Activated CD8-positive, alpha-beta memory T cell treated with anti-CD3 and anti-CD28 coated beads for 24 hours (primary cell): ENCODE results near the gene PNMA6E.

ENCODE experiments used
- DNase-seq: peaks from one replicate; pipeline ENCODE4 v3.0.0-alpha.2; 2020

Gene PNMA6E

DNA sequence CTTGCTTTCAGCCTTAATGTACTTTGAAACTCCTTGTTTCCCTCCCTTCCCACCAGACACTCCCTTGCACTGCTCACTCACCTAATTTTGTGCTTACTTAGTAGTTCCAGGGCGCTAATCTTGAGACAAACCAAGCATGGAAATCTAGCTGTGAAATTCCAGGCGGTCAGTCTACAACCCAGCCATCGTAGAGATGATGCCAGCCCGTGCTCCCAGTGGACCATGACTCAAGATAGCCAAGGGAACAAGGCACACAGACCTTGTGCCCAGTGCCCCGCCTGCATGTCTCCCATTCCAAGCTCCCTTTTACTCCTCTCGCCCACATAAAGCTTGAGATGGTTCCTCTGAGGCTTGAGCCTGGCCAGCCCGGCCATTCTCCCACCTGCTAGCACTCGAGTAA is 33.7 kb upstream of the PNMA6E start:
- DNase-seq: no peak

DNA sequence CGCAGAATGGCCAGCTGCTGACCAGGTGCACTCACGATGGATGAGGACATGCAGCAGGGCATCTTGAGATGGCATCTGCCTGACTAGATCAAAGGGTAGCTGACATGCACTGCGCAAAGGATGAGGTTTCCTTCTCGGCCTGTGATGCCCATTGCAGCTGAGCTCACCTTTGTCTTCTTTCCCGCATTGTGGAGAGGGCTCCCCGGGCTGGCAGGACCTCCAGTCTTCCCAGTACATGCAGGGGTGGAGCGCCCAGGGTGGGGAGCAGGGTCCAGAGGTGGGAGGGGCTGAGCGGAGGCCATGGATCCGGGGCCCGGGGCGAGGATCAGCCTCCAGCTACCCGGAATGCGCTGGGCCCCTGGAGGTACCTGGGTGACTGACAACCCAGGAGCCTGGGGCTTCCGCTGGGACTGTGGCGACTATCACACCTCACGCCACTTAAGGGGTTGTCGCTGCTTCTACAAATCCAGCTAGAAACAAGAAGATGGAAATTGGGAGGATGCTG is 32.7 kb upstream of the PNMA6E start:
- no peak for DNase-seq

DNA sequence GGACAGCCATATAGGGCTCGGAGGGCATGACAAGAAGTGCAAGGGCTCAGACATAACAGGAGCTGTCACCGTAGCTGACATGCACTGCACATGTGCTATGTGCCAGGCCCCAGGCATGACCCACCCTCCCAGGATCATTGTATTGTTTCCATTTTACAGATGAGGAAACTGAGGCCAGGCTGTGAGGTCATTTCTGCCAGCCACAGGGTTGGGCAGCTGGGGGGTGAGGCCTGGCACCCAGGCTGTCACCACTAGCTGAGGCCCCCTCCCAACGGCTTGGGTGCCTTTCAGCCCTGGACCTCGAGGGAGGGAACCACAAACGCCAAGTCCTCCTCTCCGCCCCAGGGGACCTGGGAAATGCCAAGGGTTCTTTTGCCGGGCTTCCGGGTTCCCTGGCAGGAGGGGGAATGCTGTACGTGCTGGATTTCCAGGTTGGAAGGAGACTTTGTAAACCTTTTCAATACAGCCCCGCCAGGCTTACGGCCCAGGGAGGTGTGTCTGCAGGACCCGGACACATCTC is 32.1 kb upstream of the PNMA6E start:
- DNase-seq: no peak

DNA sequence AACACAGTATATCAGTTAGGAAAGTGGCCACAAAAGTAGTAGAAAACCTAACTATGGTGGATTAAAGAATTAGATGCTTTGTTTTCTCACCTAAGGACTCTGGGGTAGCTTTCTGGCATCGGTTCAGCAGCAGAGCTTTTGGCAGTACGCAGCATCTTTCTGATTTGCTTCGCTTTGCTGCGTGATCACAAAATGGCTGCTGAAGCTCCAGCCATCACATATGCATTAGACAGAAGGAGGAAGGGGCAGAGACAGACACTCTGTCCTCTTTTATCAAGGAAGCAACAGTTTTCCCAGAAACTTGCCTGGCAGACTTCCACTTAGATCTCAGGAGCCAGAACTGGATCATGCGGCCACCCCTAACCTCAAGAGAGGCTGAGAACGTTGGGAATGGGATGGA is 29.6 kb upstream of the PNMA6E start:
- DNase-seq: no peak

DNA sequence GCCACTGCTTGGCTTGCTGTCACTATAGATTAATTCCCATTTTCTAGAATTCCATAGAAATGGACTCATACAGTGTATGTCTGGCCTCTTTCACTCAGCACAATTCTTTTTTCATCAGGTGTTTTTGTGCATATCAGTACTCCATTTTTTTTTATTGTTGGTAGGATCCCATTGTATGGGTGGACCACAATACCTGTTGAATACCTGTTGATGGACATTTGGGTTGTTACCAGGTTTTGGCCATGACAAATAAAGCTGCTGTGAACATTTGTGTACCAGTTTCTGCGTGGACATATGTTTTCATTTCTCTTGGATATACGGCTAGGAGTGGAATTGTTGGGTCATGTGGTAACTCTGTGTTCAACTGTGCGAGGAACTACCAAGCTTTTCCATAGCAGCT is 25.1 kb upstream of the PNMA6E start:
- no peak for DNase-seq

DNA sequence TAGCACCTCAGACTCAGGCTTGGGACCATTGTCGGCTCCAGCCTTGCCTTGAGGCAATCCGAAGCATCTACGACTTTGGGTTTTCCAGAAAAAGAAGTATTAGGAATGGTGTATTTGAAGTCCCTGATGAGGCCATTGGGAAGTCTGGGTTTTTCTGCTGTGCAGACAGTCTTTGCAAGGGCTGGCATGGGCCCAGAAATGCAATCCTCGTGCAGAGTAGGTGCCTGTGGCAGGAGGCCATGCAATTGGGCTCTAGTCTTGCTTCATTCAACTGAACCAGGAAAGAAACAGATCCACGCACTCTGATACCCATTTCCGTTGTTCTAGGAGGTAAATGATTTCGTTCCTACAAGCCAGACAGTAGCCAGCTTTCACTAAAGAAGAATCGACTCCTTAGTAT is 22.5 kb upstream of the PNMA6E start:
- DNase-seq: no peak

DNA sequence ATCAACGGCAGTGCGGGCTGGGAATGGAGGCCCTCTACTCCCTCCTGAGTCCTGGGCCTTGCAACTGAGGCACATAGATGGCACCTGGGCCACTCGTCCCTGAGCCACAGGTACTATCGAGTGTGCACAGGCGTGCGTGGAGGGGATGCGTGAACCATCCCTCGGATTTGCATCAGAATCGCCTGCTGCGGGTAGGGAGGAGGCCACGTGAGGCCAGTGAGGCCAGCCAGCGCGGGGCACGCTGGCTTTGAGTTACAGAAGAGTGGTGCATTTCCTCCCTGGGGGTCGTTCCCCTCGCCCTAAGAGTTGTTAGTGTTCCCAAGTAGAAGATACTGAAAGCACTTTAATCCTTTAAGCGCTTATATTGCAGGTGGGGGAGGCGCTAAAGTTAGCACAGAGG is 20.7 kb upstream of the PNMA6E start:
- DNase-seq: no peak

DNA sequence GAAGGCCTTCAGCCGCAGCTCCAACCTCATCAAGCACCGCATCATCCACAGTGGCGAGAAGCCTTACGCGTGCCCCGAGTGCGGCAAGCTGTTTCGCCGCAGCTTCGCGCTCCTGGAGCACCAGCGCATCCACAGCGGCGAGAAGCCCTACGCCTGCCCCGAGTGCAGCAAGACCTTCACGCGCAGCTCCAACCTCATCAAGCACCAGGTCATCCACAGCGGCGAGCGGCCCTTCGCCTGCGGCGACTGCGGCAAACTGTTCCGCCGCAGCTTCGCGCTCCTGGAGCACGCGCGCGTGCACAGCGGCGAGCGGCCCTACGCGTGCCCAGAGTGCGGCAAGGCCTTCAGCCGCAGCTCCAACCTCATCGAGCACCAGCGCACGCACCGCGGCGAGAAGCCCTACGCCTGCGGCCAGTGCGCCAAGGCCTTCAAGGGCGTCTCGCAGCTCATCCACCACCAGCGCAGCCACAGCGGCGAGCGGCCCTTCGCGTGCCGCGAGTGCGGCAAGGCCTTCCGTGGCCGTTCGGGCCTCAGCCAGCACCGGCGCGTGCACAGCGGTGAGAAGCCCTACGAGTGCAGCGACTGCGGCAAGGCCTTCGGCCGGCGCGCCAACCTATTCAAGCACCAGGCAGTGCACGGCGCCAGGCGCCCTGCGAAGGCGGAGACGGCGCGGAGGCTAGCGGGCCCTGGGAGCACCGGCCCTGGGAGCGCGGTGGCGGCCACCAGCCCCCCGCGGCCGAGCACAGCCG is 19.9 kb upstream of the PNMA6E start:
- no peak for DNase-seq

DNA sequence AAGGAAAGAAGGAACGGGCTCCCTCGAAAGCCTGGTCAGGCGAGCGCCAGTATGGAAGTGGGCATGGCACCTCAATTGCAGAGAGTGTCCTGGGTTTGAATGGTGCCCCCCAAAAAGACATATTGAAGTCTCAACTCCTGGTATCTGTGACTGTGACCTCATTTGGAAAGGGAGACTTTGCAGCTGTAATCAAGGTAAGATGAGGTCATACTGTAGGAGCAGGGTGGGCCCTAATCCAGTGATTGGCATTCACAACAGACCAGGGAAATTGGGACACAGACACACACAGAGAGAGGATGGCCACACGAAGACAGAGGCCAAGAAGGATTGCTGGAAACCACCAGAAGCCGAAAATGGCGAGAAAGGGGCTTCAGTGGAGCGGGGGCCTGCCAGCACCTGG is 16.5 kb upstream of the PNMA6E start:
- DNase-seq: no peak

DNA sequence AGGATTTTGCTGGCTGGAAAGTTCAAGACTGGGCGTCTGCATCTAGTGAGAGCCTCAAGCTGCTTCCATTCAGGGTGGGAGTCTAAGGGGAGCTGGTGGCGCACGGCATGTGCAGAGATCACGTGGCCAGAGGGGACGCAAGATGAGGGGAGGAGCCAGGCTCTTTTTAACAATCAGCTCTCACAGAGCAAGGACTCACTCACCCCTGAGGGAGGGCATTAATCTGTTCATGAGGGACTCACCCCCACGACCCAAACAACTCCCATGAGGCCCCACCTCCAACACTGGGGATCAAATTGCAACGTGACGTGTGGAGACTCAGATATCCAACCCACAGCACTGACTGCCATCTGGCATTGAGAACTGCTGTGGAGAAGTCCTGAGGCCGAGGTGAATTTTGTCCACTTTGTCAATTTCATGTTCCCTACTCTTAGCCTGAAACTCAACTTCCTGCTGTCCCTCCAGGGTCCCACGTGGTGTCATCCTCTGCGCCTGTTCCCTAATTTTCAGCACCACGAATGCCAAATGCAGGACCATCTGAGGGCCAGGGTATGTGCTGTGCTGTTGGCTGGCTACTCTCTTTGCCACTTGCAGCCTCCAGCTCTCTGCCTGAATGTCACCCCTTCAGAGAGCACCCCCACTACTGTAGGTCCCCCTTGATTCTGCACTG is 15.8 kb upstream of the PNMA6E start:
- no peak for DNase-seq

DNA sequence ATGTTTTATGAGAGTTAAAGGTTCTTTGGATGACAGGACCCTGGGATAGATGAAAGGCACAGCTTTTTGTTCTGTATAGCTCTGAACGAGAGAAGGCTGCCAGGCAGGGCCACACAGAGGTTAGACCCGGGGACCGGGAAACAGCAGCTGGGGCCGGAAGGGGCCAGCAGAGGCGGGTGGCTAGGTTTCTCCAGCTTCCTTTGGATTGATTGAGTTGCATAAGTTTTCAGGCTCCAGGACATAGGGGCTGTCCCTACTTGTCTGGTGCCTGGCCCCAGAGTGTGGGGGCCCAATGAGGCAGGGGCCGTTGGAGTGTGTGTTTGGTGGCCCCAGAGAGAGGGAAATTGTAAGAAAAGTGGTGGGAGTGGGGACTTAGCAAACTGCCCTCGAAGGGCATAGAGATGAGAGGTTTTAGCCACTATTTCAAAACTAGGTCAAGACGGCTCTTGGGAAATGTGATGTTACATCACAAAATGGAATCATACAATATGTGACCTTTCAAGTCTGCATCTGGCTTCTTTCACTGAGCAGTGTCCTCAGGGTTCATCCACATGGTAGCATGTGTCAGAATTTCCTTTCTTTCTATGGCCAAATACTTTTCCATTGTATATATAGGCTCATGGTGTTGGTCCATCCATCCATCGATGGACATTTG is 13.8 kb upstream of the PNMA6E start:
- DNase-seq: no peak

DNA sequence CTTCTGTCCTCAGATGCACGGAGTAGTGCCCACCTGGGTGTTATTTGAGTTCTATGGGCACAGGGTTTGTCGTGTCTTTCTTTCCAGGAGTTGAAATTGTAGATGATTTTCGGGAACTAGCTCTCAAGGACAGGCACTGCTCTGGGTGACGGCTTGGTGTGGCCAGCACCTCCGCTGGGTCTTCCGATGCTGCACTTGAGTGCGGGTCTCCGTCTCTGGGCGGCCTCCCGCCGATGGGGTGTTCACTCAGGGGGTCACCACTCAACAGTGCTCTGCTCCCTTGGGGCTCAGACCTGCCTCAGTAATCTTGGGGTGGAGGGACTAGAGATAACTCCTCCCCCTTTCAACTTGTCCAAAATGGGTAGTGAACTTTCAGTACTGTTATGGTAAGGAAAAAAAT is 12.6 kb upstream of the PNMA6E start:
- DNase-seq: no peak

DNA sequence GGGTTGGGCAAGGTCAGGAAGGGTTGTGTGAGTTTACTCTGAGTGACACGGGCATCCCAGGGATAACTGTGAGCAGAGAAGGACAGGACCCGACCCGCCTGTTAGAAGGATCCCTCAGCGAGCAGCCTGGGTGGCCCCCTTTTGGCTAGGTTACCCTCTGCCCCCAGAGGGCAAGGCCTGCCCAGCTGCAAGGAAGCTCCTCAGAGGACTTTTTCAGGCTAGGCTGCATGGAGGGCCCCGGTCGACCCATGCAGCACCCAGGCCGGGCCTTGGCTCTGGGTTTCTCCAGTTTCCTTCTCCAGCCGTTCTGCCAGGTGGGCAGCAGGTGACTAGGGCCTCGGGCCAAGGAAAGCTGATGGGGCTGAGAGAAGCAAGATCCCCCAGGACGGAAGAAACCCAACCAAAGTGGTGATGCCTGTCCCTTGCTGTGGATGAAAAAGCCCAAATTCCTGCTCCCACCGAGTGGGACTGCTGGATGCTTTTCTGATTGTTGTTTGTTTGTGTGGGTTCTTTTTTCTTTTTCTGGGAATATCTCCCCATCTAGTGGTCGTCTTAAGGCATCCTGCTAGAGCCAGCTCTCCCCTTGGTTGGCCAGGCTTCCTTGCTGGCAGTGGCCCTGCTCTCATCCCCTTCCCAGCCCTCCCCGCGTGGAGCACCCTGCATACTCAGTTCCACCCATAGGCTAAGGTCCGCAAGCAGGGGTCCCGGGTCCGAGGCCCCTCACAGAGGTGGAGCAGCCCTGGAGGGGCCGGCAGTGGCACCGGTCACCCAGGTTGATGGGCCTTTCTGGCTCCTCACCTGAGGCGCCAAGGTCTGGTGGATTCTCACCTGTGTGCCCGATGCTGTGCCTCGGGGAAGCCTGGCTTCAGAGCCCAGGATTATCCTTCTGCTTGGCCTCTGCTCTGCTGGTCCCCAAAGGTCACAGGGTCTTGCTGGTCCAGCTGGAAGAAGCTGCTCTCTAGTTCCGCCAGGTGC is 11.9 kb upstream of the PNMA6E start:
- no peak for DNase-seq

DNA sequence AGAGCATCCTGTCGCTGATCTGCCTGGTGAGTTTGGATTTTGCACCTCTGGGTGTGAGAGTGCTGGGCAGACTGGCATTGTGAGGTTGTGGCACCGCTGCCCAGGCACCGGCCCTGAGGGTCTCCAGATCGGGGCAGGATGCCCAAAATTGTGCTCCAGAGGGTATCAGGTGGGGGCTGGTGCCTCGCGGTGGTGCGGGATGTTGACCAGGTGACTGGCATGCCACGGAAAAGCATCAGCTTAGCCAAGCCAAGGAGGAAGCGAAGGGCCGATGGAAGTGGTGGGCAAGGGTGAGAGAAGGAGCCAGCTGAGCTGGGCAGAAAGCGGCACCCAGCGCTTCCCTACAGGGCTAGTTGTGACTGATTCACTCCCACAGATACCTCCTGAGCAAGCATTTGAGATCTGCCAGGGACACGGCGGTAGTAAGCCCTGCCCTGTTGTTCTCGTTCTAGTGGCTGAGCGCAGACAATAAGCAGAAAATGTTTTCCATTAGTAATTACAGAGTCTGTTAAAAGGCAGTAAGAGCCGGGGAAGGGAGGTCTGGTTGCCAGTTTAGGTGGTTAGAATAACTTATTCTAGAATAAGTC is 10.9 kb upstream of the PNMA6E start:
- no peak for DNase-seq

DNA sequence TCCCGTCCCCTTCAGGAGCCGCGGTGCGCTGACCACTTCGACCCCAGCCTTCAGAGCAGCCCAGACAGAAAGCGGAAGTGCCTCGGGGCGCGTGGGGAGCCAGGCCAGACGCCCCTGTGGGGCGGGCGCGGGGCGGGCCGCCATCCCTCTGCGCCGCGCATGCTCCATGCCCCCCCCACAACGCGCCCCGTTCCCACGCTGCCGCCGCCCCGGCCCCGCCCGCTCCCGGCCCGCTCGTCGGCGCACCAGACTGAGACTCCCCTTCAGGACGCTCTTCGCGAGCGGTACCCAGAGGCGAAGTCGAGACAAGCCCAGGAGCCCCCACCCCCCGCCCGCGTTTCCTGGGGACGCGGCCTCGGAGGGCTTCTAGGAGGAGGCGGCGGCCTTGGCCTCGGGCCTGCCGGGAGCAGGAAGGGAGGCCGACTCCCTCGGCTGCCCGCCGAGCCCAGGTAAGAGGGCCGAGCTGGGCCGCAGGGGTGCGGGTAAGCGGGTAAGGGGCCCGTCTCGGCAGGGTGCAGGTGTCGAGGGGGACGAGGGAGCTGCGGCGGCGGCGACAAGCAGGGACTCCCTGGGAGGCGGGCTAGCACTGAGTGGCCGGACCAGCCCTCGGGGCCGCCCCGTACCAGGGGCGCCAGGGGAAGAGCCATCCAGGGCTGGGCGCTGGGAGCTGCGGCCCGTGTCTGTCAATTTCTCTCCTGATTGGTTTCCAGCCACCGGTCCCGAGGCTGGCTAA is 10.3 kb upstream of the PNMA6E start, which contains the start of gene ZFP92:
Gene ZFP92 (plus strand): TSS at position 218 of the 733 bp plus-strand sequence. CDS start 6,851 bp downstream, outside the sequence.
- peak; percentile 74 for DNase-seq

DNA sequence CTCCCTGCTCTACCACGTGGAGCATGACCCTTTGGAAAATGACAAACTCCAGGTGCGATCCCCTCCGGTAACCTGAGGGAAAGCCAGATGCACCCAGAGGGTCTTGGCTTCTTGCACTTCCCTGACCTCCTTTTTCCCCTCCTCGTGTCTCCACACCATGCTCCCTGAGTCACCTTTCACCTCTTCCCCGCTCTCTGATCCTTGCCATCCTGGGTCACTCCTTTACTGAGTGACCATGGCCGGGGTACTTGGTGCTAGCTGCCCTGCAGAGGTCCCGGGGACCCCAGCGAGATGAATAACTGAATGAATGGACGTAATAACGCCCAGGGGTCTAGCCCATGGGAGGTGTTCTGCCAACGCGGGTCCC is 9.7 kb upstream of the PNMA6E start:
- DNase-seq: no peak

DNA sequence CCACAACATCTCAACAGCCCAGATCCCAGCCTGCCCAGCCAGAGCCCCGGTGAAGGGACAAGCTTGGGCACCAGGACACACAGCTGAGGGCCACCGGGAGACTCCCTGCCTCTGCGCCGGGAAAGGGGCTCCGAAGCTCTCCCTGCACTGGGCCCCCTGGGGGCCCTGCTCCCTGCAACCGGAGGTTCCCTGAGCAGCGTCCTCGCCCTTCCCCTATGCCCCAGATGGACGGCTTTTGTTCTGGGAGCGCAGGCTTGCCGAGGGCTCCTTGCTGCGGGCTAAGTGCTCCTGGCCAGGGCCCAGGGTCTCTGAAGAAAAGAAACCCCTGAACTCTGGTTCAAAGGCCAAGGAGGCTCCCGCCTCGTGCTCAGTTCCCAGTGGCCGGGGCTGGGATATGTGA is 9.2 kb upstream of the PNMA6E start:
- DNase-seq: no peak

DNA sequence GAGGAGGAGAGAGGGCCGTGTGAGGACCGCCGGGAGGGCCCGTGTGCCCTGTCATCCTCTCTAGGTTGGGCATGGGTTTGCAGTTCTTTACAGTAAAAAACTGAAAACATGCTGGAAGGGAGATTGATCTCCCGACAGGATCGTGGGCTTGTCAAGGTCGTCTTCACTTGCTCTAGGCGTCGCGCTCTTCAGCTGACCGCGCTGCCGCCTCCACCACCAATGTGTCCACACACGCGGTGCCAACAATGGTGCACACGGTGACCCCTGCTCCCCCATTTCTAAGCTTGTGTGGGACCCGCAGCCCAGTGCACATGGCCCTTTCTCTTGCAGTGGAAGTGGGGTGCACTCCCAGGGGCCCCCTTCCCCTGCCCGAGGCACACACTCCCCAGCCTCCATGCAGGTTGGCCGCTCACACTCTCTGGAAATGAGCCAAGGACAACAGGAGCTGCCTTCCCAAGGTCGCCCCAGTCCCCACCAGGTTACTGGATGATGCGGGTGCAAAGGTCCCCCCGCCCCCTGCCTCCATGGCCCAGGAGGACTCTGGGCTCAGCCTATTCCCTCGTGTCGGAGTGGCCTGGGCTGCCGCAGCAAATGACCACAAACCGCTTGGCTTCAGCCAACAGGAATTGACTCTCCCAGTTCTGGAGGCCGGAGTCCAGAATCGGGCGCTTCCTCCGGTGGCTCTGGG is 8.4 kb upstream of the PNMA6E start:
- DNase-seq: no peak

DNA sequence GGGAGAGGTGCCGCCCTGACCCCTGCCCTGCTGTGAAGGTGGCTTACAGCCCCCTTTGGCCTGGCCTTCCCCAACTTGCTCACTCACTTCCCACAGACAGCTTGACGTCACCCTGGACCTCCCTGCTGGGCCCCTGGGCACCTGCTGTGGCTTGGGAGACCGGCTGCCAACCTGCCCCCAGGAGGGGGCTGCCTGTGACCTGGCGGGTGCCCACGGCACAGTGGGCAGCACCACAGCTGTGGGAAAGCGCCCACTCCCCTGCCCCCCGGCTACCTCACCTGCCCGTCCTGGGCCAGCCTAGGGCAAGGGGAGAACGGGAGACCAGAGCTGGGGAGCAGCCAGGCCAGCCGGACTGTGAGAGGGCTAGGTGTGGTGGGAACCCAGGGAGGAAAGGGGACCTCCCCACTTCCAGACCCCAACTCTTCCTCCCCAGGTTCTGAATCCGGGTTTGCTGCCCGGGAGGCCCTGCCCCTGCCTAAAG is 7.8 kb upstream of the PNMA6E start:
- no peak for DNase-seq

DNA sequence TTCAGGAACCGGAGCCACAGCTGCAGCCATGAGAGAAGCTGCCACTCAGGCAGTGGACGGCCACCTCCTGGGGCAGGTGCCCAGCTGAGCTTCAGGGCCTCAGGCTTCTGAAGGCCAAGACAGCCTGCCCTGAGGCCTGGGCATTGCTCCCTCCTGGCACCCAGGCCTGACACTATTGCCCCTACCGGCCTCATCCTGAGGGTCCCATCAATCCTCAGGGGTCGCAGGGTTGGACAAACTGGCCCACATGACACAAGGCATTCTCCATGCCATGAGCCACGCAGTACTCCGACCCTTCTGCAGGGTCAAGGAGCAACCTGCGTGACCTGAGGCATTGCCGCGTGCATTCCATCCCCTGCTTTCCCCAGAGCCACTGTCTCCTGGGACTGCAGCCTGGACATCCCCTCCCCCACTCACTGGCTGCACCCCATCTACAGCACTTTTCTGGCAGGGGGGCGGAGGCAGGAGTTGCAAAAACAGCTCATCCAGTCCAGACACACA is 7.1 kb upstream of the PNMA6E start:
- no peak for DNase-seq
